Keratinocyte (primary cell): ENCODE measurements around the gene RNF145. TPM values are rescaled to one million over a fixed set of nuclear protein-coding genes. Genes with fewer than 3 reads are reported as not detected.

ENCODE experiments used
- DNase-seq: peaks from one replicate; pipeline ENCODE4 v3.0.0-alpha.2; 2011; ENCODE audit warnings: low read depth, missing footprints, low spot score
- FAIRE-seq: peaks from 2 replicates; lab custom pipeline; 2011; peaks lifted over from hg19 to GRCh38; lab: Jason Lieb, UNC
- H2AFZ ChIP-seq: 2 replicates; pipeline ENCODE4 v1.6.0; 2012; ENCODE audit warnings: low read length, control low read depth, inconsistent platforms; ENCODE audit not compliant: control insufficient read depth
- H3K27ac ChIP-seq: 2 replicates; pipeline ENCODE4 v1.5.1; 2011; ENCODE audit warnings: low read length; ENCODE audit not compliant: control insufficient read depth, insufficient read depth
- H3K27me3 ChIP-seq: 3 replicates; pipeline ENCODE4 v1.6.0; 2011; ENCODE audit warnings: low read length; ENCODE audit not compliant: control insufficient read depth, insufficient read depth; ENCODE audit errors: extremely low read depth
- H3K36me3 ChIP-seq, 2 experiments: 2 replicates in 1 of 2; 3 replicates in 1 of 2; pipeline ENCODE4 v1.5.1; 2011; ENCODE audit warnings: low read length in 2 of 2, mild to moderate bottlenecking in 1 of 2; ENCODE audit not compliant: control insufficient read depth in 2 of 2, insufficient read depth in 2 of 2; ENCODE audit errors: extremely low read depth in 1 of 2
- H3K4me1 ChIP-seq: 3 replicates; pipeline ENCODE4 v1.5.1; 2011; ENCODE audit warnings: low read length; ENCODE audit not compliant: control insufficient read depth, insufficient read depth; ENCODE audit errors: extremely low read depth
- H3K4me2 ChIP-seq: 3 replicates; pipeline ENCODE4 v1.6.0; 2011; ENCODE audit warnings: low read depth, low read length; ENCODE audit not compliant: control insufficient read depth, insufficient read depth; ENCODE audit errors: extremely low read depth
- H3K4me3 ChIP-seq, 3 experiments: fragments of 200-600 bp in 1 of 3; sonication (generic) in 1 of 3; 2 replicates in 2 of 3; 3 replicates in 1 of 3; pipeline ENCODE4 v1.5.1; 2011 to 2016; ENCODE audit warnings: low read length in 3 of 3, mild to moderate bottlenecking in 3 of 3, control low read depth in 2 of 3, inconsistent platforms in 1 of 3, low read depth in 1 of 3, mixed read lengths in 1 of 3, mixed run types in 1 of 3, moderate library complexity in 1 of 3; ENCODE audit not compliant: control insufficient read depth in 2 of 3, insufficient read depth in 2 of 3; ENCODE audit errors: extremely low read depth in 1 of 3
- H3K79me2 ChIP-seq: 2 replicates; pipeline ENCODE4 v1.6.0; 2012; ENCODE audit warnings: low read length; ENCODE audit not compliant: control insufficient read depth, insufficient read depth
- H3K9ac ChIP-seq: 3 replicates; pipeline ENCODE4 v1.6.0; 2011; ENCODE audit warnings: low read length; ENCODE audit not compliant: control insufficient read depth, insufficient read depth; ENCODE audit errors: extremely low read depth
- H3K9me1 ChIP-seq: 3 replicates; pipeline ENCODE4 v1.6.0; 2011; ENCODE audit warnings: low read length; ENCODE audit not compliant: control insufficient read depth, insufficient read depth; ENCODE audit errors: extremely low read depth
- H3K9me3 ChIP-seq: 2 replicates; pipeline ENCODE4 v1.5.1; 2012; ENCODE audit warnings: low read depth, low read length; ENCODE audit not compliant: control insufficient read depth
- H4K20me1 ChIP-seq: 3 replicates; pipeline ENCODE4 v1.6.0; 2011; ENCODE audit warnings: low read length; ENCODE audit not compliant: control insufficient read depth, insufficient read depth; ENCODE audit errors: extremely low read depth
- EZH2 ChIP-seq: IDR thresholded peaks from one replicate; pipeline ENCODE4 v1.6.1; 2012; ENCODE audit warnings: inconsistent platforms, mild to moderate bottlenecking, low read length, moderate library complexity
- dilution Hi-C: fragments of 300-500 bp; cut with MboI; formaldehyde crosslinking; loops from one replicate; pipeline ENCODE4 v1.7.0; 2020; ENCODE audit warnings: low sequenced_read_pairs; ENCODE audit not compliant: extremely low pct_ligation_motif_present
- polyA plus RNA-seq, 5 experiments: library from polyadenylated mRNA; depleted of rRNA in 3 of 5; stranded (reverse) in 3 of 5; stranded (forward) in 1 of 5; unstranded in 1 of 5; fragments of >200 nt; gene quantifications; 1 replicate in 1 of 5; 2 replicates in 3 of 5; 3 replicates in 1 of 5; pipeline versions ENCODE4 v1.2.1 to v1.2.3, GENCODE V29; 2011 to 2012; ENCODE audit warnings: missing spikeins in 2 of 5, low read depth in 1 of 5, low replicate concordance in 1 of 5
- TF ChIP-seq, protein P1 (sequence below), 3 experiments: IDR thresholded peaks in 1 of 3; conservative IDR thresholded peaks in 1 of 3; optimal IDR thresholded peaks in 1 of 3; 2 replicates in 2 of 3; 3 replicates in 1 of 3; pipeline versions ENCODE3 to v1.5.1; 2011; ENCODE audit warnings: low read length in 3 of 3, mild to moderate bottlenecking in 3 of 3, moderate library complexity in 2 of 3, control low read depth in 1 of 3, inconsistent platforms in 1 of 3; ENCODE audit not compliant: insufficient read depth in 2 of 3; ENCODE audit errors: extremely low read depth in 1 of 3

RNF145 gene
- polyA plus RNA-seq, 1 donor (not counting 4 experiments of a cell fraction or from before 2014, with no cell fraction given) = 78.6 TPM

DNA sequence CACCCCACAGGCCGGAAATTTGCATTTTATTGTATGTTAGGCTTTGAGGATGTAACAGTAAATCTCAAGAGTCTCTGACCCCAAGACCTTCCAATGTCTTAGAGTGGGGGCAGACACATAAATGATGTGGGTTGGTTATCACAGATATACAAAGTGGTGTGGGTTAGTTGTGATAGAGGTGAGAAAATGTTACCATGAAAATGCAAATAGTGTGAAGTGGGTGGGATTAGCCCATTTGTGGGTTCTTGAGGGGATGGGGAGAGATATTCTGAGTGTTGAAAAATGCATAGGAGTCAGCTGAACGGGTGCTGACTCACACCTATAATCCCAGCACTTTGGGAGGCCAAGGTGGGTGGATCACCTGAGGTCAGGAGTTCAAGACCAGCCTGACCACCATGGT, 7.9 kb upstream of the RNF145 start:
- dilution Hi-C loops = no loop called here

DNA sequence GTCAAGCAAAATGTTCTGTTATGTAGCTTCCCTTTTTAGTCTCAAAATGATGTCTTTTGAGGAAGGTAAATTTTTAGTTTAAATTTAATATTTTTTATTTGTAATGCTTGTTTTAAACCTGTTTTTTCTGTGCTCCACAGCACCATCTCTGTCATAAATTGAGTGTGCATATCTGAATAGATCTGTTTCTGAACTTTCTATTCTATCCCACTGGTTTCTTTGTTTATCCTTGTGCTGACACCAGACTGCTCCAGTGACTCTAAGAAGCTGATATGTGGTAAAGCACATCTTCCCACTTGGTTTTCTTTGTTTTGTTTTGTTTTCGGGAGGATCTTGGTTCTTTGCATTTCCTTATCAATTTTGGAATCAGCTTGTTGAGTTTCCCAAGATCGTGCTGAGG, 7.1 kb upstream of the RNF145 start:
- Histone ChIP-seq H3K27me3 (no peaks in the 10 kb centered on the region), H3K9me1 (no peaks in the 10 kb centered on the region), H3K4me2 (no peak overlapping the region), H3K79me2 (no peaks in the 10 kb centered on the region), H2AFZ (no peak overlapping the region), H3K4me3 (no peak overlapping the region), H3K4me1 (peaks cover 28% of the 10 kb centered on the region), H4K20me1 (no peaks in the 10 kb centered on the region), H3K9ac (no peak overlapping the region), H3K9me3 (no peaks in the 10 kb centered on the region), H3K36me3 (no peaks in the 10 kb centered on the region), H3K27ac (no peak overlapping the region)
- FAIRE-seq (no peak), DNase-seq (no peak)
- dilution Hi-C loops = no loop called here
- TF ChIP-seq, protein P1, sequence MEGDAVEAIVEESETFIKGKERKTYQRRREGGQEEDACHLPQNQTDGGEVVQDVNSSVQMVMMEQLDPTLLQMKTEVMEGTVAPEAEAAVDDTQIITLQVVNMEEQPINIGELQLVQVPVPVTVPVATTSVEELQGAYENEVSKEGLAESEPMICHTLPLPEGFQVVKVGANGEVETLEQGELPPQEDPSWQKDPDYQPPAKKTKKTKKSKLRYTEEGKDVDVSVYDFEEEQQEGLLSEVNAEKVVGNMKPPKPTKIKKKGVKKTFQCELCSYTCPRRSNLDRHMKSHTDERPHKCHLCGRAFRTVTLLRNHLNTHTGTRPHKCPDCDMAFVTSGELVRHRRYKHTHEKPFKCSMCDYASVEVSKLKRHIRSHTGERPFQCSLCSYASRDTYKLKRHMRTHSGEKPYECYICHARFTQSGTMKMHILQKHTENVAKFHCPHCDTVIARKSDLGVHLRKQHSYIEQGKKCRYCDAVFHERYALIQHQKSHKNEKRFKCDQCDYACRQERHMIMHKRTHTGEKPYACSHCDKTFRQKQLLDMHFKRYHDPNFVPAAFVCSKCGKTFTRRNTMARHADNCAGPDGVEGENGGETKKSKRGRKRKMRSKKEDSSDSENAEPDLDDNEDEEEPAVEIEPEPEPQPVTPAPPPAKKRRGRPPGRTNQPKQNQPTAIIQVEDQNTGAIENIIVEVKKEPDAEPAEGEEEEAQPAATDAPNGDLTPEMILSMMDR (optimal IDR thresholded peaks at IDR 0.05 in 1 of 3, IDR thresholded peaks at IDR 0.05 in 1 of 3, conservative IDR thresholded peaks at IDR 0.05 in 1 of 3; ENCODE audit: extremely low read depth in 1 of 3, insufficient read depth in 2 of 3, low read length in 3 of 3) = no peak
- TF ChIP-seq EZH2 = no peak

More for the DNA sequence above, 7.9 kb upstream of the RNF145 start:
- FAIRE-seq (no peak), DNase-seq (no peak)
- Histone ChIP-seq H3K27ac (no peak overlapping the region), H3K4me1 (peaks cover 28% of the 10 kb centered on the region), H2AFZ (no peak overlapping the region), H3K4me2 (no peak overlapping the region), H3K79me2 (no peaks in the 10 kb centered on the region), H3K9ac (no peak overlapping the region), H3K27me3 (no peaks in the 10 kb centered on the region), H3K9me3 (no peaks in the 10 kb centered on the region), H3K36me3 (no peaks in the 10 kb centered on the region), H3K9me1 (no peaks in the 10 kb centered on the region), H4K20me1 (no peaks in the 10 kb centered on the region), H3K4me3 (no peak overlapping the region)
- TF ChIP-seq, protein P1 (optimal IDR thresholded peaks at IDR 0.05 in 1 of 3, IDR thresholded peaks at IDR 0.05 in 1 of 3, conservative IDR thresholded peaks at IDR 0.05 in 1 of 3; ENCODE audit: extremely low read depth in 1 of 3, insufficient read depth in 2 of 3, low read length in 3 of 3) = no peak
- no peak for TF ChIP-seq EZH2
